Astrocyte of the spinal cord (primary cell): ENCODE measurements around the gene DCXR.

ENCODE experiments used
- DNase-seq: peaks from one replicate; pipeline ENCODE4 v3.0.0; 2011; ENCODE audit warnings: low read depth, low spot score
- H3K4me3 ChIP-seq: 2 replicates; pipeline ENCODE4 v1.5.1; 2011; ENCODE audit warnings: low read depth, mild to moderate bottlenecking, low read length, moderate library complexity
- CTCF ChIP-seq: IDR thresholded peaks from 2 replicates; pipeline ENCODE4 v1.5.1; 2012; ENCODE audit warnings: low read depth, mild to moderate bottlenecking, low read length, inconsistent platforms
- in situ Hi-C: cut with HindIII; loops from 2 replicates; pipeline ENCODE4 v1.10.0; 2017; ENCODE audit warnings: low sequenced_read_pairs

DCXR gene

GRCh38 chr17:82062984-82063368 lies 25.5 kb upstream of the DCXR start:
- in situ Hi-C loops, result no loop called here
- no peak for DNase-seq
- H3K4me3 ChIP-seq, result no peak overlapping the region
- no peak for TF ChIP-seq CTCF

- in situ Hi-C loops, result no loop called here
- TF ChIP-seq CTCF, result peak; percentile 6
- no peak overlapping the region for H3K4me3 ChIP-seq
- no peak for DNase-seq
Measured at GRCh38 chr17:82062076-82062983, 24.8 kb upstream of the DCXR start.

- in situ Hi-C loops, result no loop called here
Measured at GRCh38 chr17:82061047-82061925, 23.8 kb upstream of the DCXR start.

GRCh38 chr17:82060614-82061013 lies 23.1 kb upstream of the DCXR start:
- TF ChIP-seq CTCF, result no peak
- no peak for DNase-seq
- no peak overlapping the region for H3K4me3 ChIP-seq
- in situ Hi-C loops, result no loop called here

More at GRCh38 chr17:82061047-82061925, 23.8 kb upstream of the DCXR start:
- no peak for DNase-seq
- no peak for TF ChIP-seq CTCF
- H3K4me3 ChIP-seq, result no peak overlapping the region

GRCh38 chr17:82060001-82060380 lies 22.5 kb upstream of the DCXR start:
- H3K4me3 ChIP-seq, result no peak overlapping the region
- no peak for TF ChIP-seq CTCF
- in situ Hi-C loops, result no loop called here
- DNase-seq, result no peak

- in situ Hi-C loops, result no loop called here
- no peak for TF ChIP-seq CTCF
- DNase-seq, result no peak
- no peak overlapping the region for H3K4me3 ChIP-seq
Measured at GRCh38 chr17:82059272-82060000, 21.9 kb upstream of the DCXR start.
